Measurements from ENCODE around the gene UGT2A3.
"Not testable (repeated sequence)": the region's sequence is repeated elsewhere in the genome, so short reads cannot be mapped to it uniquely, and the experiment has no call there.

UGT2A3 gene

GRCh38 chr4:68960294-68961163 lies 8.9 kb upstream of the UGT2A3 start:
- Histone ChIP-seq H3K9ac (ENCODE audit: insufficient read length) (no peak overlapping the region), H3K36me3 (ENCODE audit: insufficient read depth, low read length) (no peaks in the 10 kb centered on the region), H3K4me3 (no peak overlapping the region), H3K9me3 (ENCODE audit: low read depth, low read length) (no peaks in the 10 kb centered on the region), H3K27ac (no peak overlapping the region)
- no peak for TF ChIP-seq EZH2 (IDR thresholded peaks at IDR 0.05)
- TF ChIP-seq FOXP2 (optimal IDR thresholded peaks at IDR 0.05; ENCODE audit: control extremely low read depth, extremely low read length, insufficient read depth), result no peak
- TF ChIP-seq POLR2AphosphoS5 (IDR thresholded peaks at IDR 0.05; ENCODE audit: borderline replicate concordance, low read depth, low read length), result no peak
- no peak for DNase-seq (ENCODE audit: low read depth, low spot score)

- H3K4me3 ChIP-seq; DNase-seq (ENCODE audit: low read depth, low spot score); H3K9ac ChIP-seq (ENCODE audit: insufficient read length); H3K27ac ChIP-seq; H3K36me3 ChIP-seq (ENCODE audit: insufficient read depth, low read length); H3K9me3 ChIP-seq (ENCODE audit: low read depth, low read length): not testable (repeated sequence)
Observed at GRCh38 chr4:68959085-68959484, 7.5 kb upstream of the UGT2A3 start.

GRCh38 chr4:68954126-68954525 lies 2.5 kb upstream of the UGT2A3 start:
- H3K4me3 ChIP-seq, result no peak overlapping the region
- TF ChIP-seq POLR2AphosphoS5 (IDR thresholded peaks at IDR 0.05; ENCODE audit: borderline replicate concordance, low read depth, low read length), result no peak
- TF ChIP-seq FOXP2 (optimal IDR thresholded peaks at IDR 0.05; ENCODE audit: control extremely low read depth, extremely low read length, insufficient read depth), result no peak
- TF ChIP-seq EZH2 (IDR thresholded peaks at IDR 0.05), result no peak
- no peaks in the 10 kb centered on the region for H3K36me3 ChIP-seq (ENCODE audit: insufficient read depth, low read length)
- H3K9ac ChIP-seq (ENCODE audit: insufficient read length), result no peak overlapping the region
- no peak for DNase-seq (ENCODE audit: low read depth, low spot score)
- H3K27ac ChIP-seq, result no peak overlapping the region
- no peaks in the 10 kb centered on the region for H3K9me3 ChIP-seq (ENCODE audit: low read depth, low read length)

- Histone ChIP-seq H3K9ac (ENCODE audit: insufficient read length) (no peak overlapping the region), H3K27ac (no peak overlapping the region), H3K9me3 (ENCODE audit: low read depth, low read length) (no peaks in the 10 kb centered on the region), H3K4me3 (no peak overlapping the region), H3K36me3 (ENCODE audit: insufficient read depth, low read length) (no peaks in the 10 kb centered on the region)
- no peak for DNase-seq (ENCODE audit: low read depth, low spot score)
- TF ChIP-seq POLR2AphosphoS5 (IDR thresholded peaks at IDR 0.05; ENCODE audit: borderline replicate concordance, low read depth, low read length), result no peak
- TF ChIP-seq FOXP2 (optimal IDR thresholded peaks at IDR 0.05; ENCODE audit: control extremely low read depth, extremely low read length, insufficient read depth), result no peak
- TF ChIP-seq EZH2 (IDR thresholded peaks at IDR 0.05), result no peak
Observed at GRCh38 chr4:68953056-68953596, 1.5 kb upstream of the UGT2A3 start.

- Histone ChIP-seq H3K9me3 (ENCODE audit: low read depth, low read length) (no peaks in the 10 kb centered on the region), H3K36me3 (ENCODE audit: insufficient read depth, low read length) (no peaks in the 10 kb centered on the region), H3K9ac (ENCODE audit: insufficient read length) (no peak overlapping the region), H3K4me3 (no peak overlapping the region), H3K27ac (no peak overlapping the region)
- no peak for DNase-seq (ENCODE audit: low read depth, low spot score)
- TF ChIP-seq FOXP2 (optimal IDR thresholded peaks at IDR 0.05; ENCODE audit: control extremely low read depth, extremely low read length, insufficient read depth), result no peak
- TF ChIP-seq EZH2 (IDR thresholded peaks at IDR 0.05), result no peak
- no peak for TF ChIP-seq POLR2AphosphoS5 (IDR thresholded peaks at IDR 0.05; ENCODE audit: borderline replicate concordance, low read depth, low read length)
Observed at GRCh38 chr4:68951806-68952585, 392 bp upstream of the UGT2A3 start.

GRCh38 chr4:68950033-68950432 lies 1.6 kb downstream of the UGT2A3 start:
- Histone ChIP-seq H3K9me3 (ENCODE audit: low read depth, low read length) (no peaks in the 10 kb centered on the region), H3K27ac (no peak overlapping the region), H3K9ac (ENCODE audit: insufficient read length) (no peak overlapping the region), H3K36me3 (ENCODE audit: insufficient read depth, low read length) (no peaks in the 10 kb centered on the region), H3K4me3 (no peak overlapping the region)
- DNase-seq (ENCODE audit: low read depth, low spot score), result no peak
- TF ChIP-seq FOXP2 (optimal IDR thresholded peaks at IDR 0.05; ENCODE audit: control extremely low read depth, extremely low read length, insufficient read depth), result no peak
- TF ChIP-seq POLR2AphosphoS5 (IDR thresholded peaks at IDR 0.05; ENCODE audit: borderline replicate concordance, low read depth, low read length), result no peak
- TF ChIP-seq EZH2 (IDR thresholded peaks at IDR 0.05), result no peak

- no peak overlapping the region for H3K27ac ChIP-seq
- TF ChIP-seq POLR2AphosphoS5 (IDR thresholded peaks at IDR 0.05; ENCODE audit: borderline replicate concordance, low read depth, low read length) (no peak), EZH2 (IDR thresholded peaks at IDR 0.05) (no peak), FOXP2 (optimal IDR thresholded peaks at IDR 0.05; ENCODE audit: control extremely low read depth, extremely low read length, insufficient read depth) (no peak)
- H3K4me3 ChIP-seq, result no peak overlapping the region
- no peak overlapping the region for H3K9ac ChIP-seq (ENCODE audit: insufficient read length)
- no peaks in the 10 kb centered on the region for H3K36me3 ChIP-seq (ENCODE audit: insufficient read depth, low read length)
- H3K9me3 ChIP-seq (ENCODE audit: low read depth, low read length), result no peaks in the 10 kb centered on the region
- DNase-seq (ENCODE audit: low read depth, low spot score), result no peak
Observed at GRCh38 chr4:68948985-68949384, 2.6 kb downstream of the UGT2A3 start.

- DNase-seq (ENCODE audit: low read depth, low spot score), result no peak
- Histone ChIP-seq H3K4me3 (no peak overlapping the region), H3K9ac (ENCODE audit: insufficient read length) (no peak overlapping the region), H3K27ac (no peak overlapping the region), H3K9me3 (ENCODE audit: low read depth, low read length) (no peaks in the 10 kb centered on the region), H3K36me3 (ENCODE audit: insufficient read depth, low read length) (no peaks in the 10 kb centered on the region)
- TF ChIP-seq EZH2 (IDR thresholded peaks at IDR 0.05) (no peak), POLR2AphosphoS5 (IDR thresholded peaks at IDR 0.05; ENCODE audit: borderline replicate concordance, low read depth, low read length) (no peak), FOXP2 (optimal IDR thresholded peaks at IDR 0.05; ENCODE audit: control extremely low read depth, extremely low read length, insufficient read depth) (no peak)
Observed at GRCh38 chr4:68948044-68948743, 3.4 kb downstream of the UGT2A3 start.
